Kidney tubule cell (primary cell): ENCODE results near the gene PSAPL1.

Source experiments
- DNase-seq: peaks from one replicate; pipeline ENCODE4 v3.0.0-alpha.2; 2018; ENCODE audit warnings: low spot score

Gene PSAPL1

DNA sequence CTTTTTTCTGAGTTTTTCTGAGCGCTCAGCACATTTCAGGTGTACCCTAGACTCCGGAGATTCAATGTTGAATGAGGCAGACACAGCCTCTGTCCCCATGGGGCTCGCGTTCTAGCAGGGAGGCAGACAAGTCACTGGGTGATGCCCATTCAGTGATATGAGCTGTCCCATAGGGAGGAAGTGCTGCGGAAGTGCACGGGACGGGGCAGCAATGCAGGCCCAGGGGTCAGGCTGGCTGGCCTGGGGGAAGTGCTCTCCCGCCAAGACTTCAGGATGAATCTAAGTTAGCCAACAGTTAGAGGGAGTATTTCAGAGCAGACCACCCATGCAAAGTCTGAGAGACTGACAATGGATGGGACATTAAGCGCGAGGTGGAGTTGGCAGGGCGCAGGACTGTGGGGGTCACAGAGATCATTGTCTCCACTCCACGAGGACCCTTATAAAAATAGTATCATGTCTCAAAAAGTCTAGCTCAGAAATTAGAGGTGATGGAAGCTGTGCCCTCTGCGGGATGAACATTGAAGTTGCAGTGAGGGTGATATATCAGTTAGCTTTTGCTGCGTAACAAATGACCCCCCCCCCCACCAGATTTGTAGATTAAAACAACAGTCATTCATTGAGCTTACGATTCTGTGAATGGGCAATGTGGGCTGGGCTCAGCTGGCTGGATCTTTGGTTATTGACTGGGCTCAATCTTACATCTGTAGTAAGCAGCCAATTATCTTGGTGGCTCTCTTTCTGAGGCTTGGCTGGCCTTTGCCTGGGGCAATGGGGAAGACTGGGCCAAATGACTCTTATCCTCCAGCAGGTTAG, 16.4 kb downstream of the PSAPL1 start:
- DNase-seq = no peak

DNA sequence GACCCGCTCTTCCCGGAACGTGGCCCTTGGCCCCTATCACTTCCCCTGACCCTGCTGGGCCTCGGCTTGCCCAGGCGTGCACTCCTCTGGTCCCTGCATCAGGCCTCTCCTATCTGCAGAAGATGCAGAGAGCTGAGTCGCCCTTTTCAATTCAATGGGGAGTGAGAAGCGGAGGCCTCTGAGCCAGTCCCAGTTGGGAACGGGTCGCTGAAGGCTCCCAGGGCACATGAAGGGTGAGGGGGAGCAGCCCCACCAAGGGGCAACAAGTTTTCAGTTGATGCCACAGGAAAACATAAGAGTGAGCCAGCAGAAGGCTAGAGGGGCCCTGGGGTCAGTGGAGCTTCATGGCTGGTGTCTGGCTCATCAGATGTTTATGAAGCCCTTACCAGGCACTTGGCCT, 17.1 kb downstream of the PSAPL1 start:
- no peak for DNase-seq

GRCh38 chr4:7416745-7417432, 17.8 kb downstream of the PSAPL1 start:
- DNase-seq = no peak

DNA sequence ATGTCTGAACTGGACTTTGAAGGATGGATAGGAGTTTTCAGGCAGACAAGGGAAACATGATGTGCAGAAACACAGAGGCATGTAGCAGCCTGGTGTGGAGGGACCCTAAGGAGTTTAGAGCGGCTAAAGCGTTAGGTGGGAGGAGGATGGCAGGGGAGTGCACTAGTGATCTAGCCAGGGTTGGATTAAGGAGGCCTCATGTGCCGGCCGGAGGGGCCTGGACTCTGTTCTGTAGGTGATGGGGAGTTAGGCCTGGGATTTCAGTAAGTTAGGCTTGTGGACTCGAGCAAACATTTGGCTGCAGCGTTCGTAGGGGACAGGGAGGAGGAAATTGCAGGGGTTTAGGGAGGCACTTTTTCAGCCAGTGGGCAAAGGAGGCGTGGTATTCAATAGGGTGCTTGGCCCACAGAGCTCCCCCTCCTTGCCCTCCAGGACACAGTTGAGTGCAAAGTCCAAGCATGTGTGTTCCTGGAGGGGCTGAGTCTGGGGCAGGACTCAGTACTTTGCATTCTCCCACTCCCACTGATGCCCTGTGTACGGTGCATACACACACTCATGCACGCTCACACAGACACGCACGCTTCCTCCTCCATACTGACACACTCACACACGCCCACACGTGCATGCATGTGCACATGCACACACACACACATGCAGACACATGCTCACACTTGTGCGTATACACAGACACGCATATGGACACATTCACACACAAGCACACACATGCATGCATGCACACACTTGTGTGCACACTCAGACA, 18.6 kb downstream of the PSAPL1 start:
- DNase-seq = no peak

- DNase-seq = no peak
Measured at GRCh38 chr4:7414736-7415510, 19.8 kb downstream of the PSAPL1 start.

DNA sequence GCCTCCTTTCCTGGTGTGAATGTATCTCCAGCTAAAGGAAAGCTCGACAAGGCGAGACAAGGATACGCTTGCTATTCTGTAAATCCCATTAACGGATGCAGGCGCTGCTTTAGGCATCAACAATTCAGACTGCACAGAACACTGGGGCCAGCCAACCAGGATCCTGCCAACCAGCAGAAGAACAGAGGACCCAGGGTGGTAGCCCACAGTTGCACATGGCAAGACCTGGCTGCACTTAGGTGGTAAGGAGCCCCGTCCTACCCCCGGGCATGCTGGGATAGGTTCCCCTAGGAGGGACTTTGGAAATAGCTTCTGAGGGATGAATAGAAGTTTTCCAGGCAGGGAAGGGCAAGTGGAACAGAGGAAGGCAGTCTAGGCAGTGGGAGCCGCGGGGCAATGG, 20.7 kb downstream of the PSAPL1 start:
- DNase-seq = no peak

DNA sequence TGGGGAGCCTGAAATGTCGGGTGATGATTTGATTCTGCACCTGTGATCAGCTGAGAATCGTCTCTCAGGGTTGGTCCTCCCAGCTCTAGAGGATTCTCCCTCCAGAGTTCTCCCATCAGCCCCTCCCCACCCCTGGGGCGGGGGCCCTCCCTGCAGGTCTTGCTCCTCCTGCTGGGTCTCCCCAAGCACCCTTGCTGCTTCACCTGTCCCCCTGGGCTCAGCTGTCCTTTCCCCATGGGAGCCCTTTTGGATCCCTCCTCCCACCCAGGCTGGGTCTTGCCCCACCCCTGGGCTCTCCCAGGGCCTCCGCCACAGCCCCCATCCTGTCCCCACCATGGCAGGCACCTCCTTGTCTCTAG, 22.2 kb downstream of the PSAPL1 start:
- no peak for DNase-seq

GRCh38 chr4:7411896-7412553, 22.7 kb downstream of the PSAPL1 start:
- no peak for DNase-seq

GRCh38 chr4:7411491-7411890, 23.2 kb downstream of the PSAPL1 start:
- DNase-seq = no peak

DNA sequence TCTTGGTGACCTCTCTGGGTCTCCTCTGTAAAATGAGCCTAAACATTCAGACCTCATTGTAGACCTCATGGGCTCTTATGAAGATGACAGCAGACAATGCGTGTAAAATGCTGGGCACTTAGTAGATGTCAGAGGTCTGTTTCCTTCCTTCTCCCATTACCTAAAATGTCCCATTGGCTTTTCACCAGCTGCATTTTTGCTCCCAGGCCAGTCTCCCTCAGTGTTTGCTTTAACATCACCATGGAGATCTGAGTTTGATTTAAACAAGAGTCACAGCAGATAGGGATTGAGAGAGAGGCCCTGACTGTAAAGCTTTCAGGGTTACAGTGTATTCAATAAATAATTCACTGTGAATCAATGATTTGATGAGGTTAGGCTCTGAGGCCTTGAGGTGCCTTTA, 24.3 kb downstream of the PSAPL1 start:
- DNase-seq = no peak

DNA sequence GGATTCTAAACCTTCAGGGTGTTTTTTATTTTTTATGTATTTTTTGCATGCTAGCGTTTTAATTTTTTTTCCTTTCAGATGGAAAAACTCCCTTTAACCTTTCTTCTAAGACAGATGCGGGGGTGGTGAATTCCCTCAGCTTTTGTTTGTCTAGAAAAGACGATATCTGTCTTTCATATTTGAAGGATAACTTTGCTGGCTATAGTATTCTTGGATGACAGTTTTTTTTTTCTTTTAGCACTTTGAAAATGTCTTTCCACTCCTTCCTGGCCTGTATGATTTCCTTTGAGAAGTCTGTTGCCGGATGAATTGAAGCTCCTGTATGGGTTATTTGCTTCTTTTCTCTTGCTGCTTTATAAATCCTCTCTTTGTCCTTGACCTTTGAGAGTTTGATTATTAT, 26.6 kb downstream of the PSAPL1 start:
- no peak for DNase-seq

DNA sequence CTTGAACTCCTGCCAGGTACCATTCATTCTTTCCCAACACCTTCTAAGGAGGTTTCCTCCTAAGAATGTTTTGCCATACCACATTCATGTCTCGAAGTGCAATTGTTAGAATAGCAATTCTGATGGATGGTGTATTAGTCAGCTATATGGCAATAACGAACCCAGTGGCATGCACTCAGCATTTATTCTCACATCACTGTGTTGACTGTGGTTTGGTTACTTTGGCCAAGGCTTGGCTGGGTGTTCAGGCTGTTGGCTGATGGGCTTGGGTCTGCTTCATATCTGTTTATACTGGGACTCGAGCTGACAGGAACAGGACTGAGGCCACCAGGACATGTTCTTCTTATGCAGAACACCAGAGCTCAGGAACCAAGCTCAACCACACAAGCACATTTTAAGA, 31.7 kb downstream of the PSAPL1 start:
- no peak for DNase-seq

- no peak for DNase-seq
Measured at GRCh38 chr4:7402526-7402925, 32.2 kb downstream of the PSAPL1 start.

- DNase-seq = no peak
Measured at GRCh38 chr4:7400671-7401298, 33.9 kb downstream of the PSAPL1 start.

GRCh38 chr4:7399440-7400234, 35.1 kb downstream of the PSAPL1 start:
- no peak for DNase-seq

- no peak for DNase-seq
Measured at GRCh38 chr4:7398788-7399439, 35.8 kb downstream of the PSAPL1 start.

DNA sequence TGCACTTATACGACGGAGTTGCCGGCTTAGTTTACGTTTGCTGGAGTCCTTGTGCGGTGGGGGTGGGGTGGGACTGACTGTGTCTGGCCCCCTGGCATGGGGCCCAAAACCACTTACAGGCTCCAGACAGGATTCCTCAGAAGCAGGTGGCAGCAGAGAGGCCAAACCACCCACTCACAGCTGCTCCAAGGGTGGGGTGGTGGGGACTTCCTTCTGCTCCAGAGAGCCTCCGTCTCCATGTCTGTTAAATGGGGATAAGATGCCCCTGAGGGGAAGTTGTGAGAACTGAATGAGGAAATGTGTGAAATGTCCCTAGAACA, 36.7 kb downstream of the PSAPL1 start:
- peak; percentile 25 for DNase-seq

DNA sequence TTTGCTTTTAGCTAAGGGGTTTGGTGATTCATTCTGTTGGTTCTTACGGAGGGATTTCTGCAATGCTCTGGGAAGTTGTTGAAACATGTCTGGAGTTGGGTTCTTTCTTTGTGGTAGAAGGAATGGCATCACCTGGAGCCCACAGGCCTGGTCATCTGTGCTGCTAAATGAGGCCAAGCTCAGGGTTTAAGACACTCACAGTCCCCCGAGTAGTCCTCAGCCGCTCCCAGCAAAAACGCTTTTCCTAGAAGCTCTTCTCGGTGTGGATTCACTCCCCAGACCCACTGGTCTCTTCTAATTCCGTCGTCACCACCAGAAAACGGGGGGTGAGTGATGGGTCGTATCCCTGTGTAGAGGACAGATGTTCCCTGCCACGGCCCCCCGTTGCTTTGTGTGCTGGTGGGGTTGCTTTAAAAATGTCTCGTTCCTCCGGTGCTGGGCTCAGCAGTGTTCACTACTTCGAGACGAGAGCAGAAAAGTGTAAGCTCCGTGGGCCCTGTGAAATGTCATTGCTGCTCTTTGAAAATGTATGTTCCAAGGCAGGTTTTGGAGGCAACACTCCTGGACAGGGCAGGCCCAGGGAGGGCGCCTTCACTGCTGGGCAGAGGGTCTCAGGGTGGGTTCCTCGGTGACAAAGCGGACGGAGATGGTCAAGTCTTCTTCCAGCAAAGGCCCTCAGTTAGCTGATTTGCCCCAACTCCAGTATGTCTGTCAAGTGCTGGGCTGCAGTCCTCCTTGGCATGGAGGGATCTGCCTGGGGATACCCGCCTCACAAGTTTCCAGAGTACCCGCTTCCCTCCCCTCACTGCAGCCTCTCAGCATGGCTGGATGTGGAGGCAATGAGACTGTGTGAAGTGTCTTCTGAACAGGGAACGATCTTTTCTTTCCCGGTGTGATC, 37.3 kb downstream of the PSAPL1 start:
- no peak for DNase-seq
